Activated T-cell treated with anti-CD3 and anti-CD28 coated beads for 4 hours (primary cell): Measurements from ENCODE around the gene MPRIP.
"Not testable (repeated sequence)": the region's sequence is repeated elsewhere in the genome, so short reads cannot be mapped to it uniquely, and the experiment has no call there.

Experiments used
- DNase-seq: peaks from one replicate; pipeline ENCODE4 v3.0.0-alpha.2; 2020

Gene MPRIP

DNA sequence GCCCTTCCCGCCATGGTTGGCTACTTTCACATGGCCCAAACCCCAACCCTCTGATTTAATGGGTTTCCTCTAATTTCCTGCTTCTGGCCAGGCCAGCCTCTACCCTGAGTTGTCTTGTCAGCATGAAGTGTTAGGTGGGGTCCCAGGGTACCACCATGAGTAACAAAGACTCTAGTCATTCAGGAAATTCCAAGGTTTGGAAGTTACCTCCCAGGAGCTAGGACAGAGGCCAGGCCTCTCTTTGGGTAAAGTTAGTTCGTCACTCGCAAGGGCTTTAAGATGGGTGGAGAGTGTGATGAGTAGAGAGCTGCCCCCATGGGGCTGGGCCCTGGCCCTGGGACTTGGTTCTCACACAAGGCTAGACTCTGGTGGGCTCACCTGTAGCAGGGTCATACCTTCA is 109.3 kb downstream of the MPRIP start:
- no peak for DNase-seq

DNA sequence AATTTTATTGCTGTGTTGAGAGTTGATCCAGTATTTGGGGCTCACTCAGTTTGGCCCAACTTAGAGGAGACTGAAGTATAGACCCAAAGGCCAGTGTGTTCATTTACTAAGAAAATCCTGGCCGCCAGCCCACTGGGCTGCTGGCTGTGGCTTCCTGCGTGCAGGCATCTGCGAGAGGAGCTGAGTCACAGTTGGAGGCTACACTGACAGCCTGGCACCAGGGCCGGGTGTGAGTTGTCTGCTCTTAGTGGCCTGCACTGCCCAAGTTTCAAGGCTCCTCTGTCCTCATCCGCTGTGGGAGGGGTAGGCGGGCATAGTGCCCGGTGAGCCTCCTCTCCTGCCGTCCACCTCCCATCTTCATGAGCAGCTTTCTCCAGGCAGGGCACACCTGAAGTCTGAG is 109.7 kb downstream of the MPRIP start:
- DNase-seq = no peak

GRCh38 chr17:17152385-17152784 is 110.1 kb downstream of the MPRIP start:
- no peak for DNase-seq

DNA sequence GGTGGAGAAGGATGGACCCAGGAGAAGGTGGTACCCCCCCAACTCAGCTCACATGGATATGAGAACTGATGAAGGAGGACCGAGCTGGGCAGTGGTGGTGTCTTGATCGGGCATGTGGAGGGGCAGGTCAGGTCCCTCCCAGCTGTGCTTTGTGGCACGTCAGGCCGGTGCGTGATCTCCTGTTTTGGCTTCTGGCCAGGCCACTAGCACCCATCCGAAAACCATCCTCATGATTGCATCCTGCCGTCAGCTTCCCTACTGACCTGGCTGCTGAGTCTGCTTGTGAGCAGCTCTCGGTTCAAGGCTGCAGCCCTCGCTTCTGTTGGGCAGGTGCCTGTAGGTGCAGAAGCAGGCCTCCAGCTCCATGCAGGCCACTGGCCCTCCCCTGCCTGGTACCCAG is 110.8 kb downstream of the MPRIP start:
- no peak for DNase-seq

GRCh38 chr17:17153709-17154108 is 111.5 kb downstream of the MPRIP start:
- DNase-seq = no peak

- DNase-seq = no peak
Measured at GRCh38 chr17:17154556-17154955, 112.3 kb downstream of the MPRIP start.

- no peak for DNase-seq
Measured at GRCh38 chr17:17154981-17155380, 112.7 kb downstream of the MPRIP start.

DNA sequence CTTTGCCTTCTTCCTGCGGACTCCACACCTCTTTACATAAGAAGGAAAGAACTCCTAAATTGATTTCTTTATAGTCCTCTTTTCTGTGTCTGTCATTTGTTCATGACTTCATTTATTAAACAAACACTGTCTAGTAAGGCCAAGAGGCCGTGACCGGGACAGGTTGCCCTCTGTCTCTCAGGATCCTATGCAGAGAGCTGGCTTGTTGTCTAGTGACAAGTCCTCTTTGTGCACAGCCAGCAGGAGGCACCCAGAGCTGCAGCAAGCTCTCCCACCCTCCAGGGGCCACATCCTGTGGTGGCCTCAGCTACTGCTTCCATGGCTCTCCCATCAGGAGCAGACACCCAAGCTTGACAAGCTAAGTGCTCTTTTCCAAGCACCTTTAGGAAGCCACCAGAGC is 113.3 kb downstream of the MPRIP start:
- no peak for DNase-seq

- DNase-seq = no peak
Measured at GRCh38 chr17:17156107-17156506, 113.8 kb downstream of the MPRIP start.

- no peak for DNase-seq
Measured at GRCh38 chr17:17156511-17156910, 114.3 kb downstream of the MPRIP start.

DNA sequence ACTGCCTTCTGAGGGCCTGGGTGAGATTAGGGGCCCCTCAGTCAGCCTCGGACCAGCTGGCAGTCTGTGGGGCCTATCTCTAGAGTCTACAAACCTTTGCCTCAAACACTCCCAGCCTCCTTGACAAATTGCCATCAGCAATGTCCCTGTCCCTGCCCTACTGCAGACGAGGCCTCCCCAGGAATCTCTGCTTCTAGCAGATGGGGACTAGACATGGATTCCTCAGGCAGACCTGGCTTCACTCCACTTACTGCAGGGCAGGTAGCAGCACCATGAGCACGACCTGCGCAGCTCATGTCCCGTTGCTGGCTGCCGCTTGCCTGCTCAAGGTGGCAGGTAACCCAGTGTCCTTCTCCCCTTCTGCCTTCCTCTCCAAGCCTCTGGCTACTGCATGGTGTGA is 114.8 kb downstream of the MPRIP start:
- DNase-seq = no peak

- DNase-seq = not testable (repeated sequence)
Measured at GRCh38 chr17:17158506-17158905, 116.2 kb downstream of the MPRIP start.

GRCh38 chr17:17159571-17159970 is 117.3 kb downstream of the MPRIP start:
- no peak for DNase-seq

DNA sequence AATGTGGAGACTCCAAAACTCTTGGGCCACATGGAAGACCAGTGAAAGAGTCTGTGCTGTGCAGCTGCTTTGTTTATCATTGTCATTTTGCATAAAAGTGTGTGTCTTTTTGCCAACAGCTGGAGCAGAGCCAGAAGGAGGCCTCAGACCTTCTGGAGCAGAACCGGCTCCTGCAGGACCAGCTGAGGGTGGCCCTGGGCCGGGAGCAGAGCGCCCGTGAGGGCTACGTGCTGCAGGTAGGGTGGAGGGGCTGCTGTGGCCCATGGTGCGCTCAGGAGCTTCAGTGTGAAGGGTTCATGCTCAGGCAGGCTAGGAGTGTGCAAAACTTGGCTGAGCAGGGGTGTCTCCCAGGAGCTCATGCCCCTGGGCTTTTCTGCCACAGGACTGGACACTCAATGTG is 118.9 kb downstream of the MPRIP start:
- DNase-seq = no peak

- no peak for DNase-seq
Measured at GRCh38 chr17:17161759-17162158, 119.5 kb downstream of the MPRIP start.

GRCh38 chr17:17164156-17164555 is 121.9 kb downstream of the MPRIP start:
- no peak for DNase-seq

DNA sequence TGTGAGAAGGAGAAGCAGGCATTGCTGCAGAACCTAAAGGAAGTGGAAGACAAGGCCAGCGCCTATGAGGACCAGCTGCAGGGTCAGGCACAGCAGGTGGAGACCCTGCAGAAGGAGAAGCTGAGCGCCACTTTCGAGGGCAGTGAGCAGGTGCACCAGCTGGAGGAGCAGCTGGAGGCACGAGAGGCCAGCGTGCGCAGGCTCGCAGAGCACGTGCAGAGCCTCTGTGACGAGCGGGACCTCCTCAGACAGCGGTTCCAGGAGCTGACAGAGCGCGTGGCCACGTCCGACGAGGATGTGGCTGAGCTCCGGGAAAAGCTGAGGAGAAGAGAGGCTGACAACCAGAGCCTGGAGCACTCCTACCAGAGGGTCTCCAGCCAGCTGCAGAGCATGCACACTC is 122.4 kb downstream of the MPRIP start:
- DNase-seq = no peak

GRCh38 chr17:17165666-17166308 is 123.5 kb downstream of the MPRIP start:
- DNase-seq = no peak

DNA sequence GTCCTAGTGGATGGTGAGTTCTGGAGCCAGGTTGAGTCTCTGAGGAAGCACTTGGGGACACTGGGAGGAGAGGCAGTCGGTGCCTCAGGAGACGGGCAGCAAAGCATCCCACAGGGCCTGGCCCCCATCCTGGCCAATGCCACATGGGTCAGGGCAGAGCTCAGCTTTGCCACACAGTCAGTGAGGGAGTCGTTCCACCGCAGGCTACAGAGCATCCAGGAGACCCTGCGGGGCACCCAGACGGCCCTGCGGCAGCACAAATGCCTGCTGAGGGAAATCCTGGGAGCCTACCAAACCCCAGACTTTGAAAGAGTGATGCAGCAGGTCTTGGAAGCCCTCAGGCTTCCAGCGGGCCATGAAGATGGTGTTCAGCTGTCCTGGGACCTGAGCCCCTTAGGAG is 124.2 kb downstream of the MPRIP start:
- no peak for DNase-seq

GRCh38 chr17:17167356-17167755 is 125.1 kb downstream of the MPRIP start:
- no peak for DNase-seq

DNA sequence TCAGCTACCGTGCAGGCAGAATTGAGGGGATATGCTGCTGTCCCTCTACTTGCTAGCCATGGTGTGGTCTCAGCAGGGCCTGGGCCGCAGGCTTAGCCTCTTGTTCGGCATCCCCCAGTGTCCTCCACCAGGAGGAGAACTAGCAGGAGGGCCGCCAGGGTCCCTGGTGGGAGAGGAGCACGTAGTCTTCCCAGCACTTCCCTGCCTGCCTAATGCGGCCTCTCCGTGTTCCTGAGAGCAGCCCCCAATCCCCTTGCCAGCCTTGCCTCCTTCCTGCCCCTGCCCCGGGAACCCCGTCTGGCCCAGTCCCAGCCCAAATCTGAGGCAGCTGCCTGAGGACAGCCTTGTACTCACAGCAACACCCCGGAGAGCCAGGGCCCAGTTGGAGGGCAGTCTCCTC is 125.7 kb downstream of the MPRIP start:
- no peak for DNase-seq

DNA sequence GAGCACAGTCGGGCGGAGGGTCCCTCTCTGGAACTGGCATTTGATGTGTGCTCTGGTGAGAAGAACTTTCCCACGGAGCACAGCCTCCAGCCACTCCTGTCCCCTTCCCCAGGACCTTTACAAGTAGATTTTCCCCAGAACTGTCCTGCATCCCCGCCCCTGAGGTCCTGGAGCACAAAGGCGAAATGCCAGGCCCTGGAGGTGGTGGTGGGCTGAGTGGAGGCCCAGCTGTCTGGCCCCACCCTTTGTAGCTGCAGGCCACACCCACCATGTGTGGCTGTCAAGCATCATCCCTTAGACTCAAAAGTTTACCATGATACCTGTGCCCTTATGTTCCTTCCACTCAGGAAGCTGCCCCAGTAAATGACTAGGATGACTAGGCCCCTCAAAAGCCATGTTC is 126.1 kb downstream of the MPRIP start:
- no peak for DNase-seq

DNA sequence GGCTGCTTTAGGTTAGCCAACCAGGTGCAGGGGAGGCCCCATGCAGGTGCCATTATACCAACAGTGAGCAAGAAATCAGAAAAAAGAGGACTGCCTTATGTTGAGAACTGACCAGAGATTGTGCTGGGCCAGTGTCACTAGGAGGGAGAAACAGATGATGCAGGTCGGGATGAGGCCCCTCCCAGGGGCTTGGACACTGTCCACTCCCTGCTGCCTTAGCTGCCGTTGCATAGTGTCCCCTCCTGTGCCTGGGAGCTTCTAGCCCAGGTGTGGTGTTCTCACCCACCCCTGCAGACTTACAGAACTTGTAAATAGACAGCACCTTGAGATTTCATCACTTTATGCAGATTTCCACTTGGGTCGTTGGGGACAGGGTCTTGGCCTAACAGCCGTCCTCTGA is 127.1 kb downstream of the MPRIP start:
- no peak for DNase-seq

DNA sequence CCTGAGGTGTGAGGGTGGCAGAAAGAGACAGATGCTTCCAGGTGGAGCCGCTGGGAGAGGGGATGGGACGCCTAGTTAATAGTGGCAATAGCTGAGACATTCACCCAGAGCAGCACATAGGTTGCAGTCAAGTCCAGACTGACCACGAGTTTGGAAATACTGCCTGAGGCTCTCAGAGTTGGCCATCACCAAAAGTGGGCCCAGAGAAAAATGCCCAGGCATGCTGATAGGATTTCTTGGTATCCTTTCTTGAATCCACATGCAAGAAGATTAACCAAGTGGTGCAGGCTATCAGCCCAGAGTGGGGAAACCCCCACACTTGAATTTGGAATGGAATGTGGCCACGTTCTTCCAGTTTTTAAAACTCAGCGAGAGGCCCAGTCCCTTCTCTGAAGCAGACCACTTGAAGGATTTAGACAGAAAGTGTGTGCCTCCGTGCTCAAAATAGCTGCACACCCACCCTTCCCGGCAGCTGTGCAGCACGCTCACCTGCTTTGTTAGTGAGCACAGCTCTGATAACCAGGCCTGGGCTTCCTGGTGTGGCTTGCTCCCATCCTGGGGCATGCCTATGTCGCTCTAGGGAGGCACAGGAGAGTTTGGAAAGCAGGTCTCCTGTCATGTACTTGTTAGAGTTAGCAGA is 128.2 kb downstream of the MPRIP start:
- no peak for DNase-seq

GRCh38 chr17:17171186-17171585 is 128.9 kb downstream of the MPRIP start:
- no peak for DNase-seq
